Superior temporal gyrus (tissue), 1 donor: ENCODE results near the gene ANK3.

Experiments
- DNase-seq: peaks from one replicate; pipeline ENCODE4 v3.0.0-alpha.2; 2016; ENCODE audit errors: extremely low spot score

The ANK3 gene

GRCh38 chr10:59984415-59984814, 405.3 kb downstream of the ANK3 start:
- no peak for DNase-seq

GRCh38 chr10:59980356-59980755, 409.3 kb downstream of the ANK3 start:
- no peak for DNase-seq

GRCh38 chr10:59977486-59977885, 412.2 kb downstream of the ANK3 start:
- no peak for DNase-seq

GRCh38 chr10:59976909-59977308, 412.8 kb downstream of the ANK3 start:
- DNase-seq: no peak
